H1 (cell line): ENCODE measurements around the gene SPTB. TPM values are rescaled to one million over a fixed set of nuclear protein-coding genes. Genes with fewer than 3 reads are reported as not detected.

ENCODE experiments used
- SAP30 ChIP-seq: fragments of 300-600 bp; sonication (generic); IDR thresholded peaks from 2 replicates; pipeline ENCODE4 v1.7.1; 2012; ENCODE audit warnings: low read length, moderate library complexity, mild to moderate bottlenecking, inconsistent platforms; ENCODE audit not compliant: insufficient read depth, insufficient replicate concordance
- SRF ChIP-seq: IDR thresholded peaks from 2 replicates; pipeline ENCODE4 v1.6.1; 2011; ENCODE audit warnings: mild to moderate bottlenecking, low read depth, low read length, moderate library complexity
- polyA plus RNA-seq, 7 experiments: library from polyadenylated mRNA; depleted of rRNA in 3 of 7; stranded (reverse) in 5 of 7; unstranded in 2 of 7; fragments of >200 nt in 5 of 7; fragments of 200-250 nt in 2 of 7; gene quantifications; 1 replicate in 5 of 7; 2 replicates in 1 of 7; 4 replicates in 1 of 7; pipeline versions ENCODE4 v1.2.1 to v1.2.3, GENCODE V29; 2011 to 2013; ENCODE audit warnings: missing spikeins in 2 of 7, mixed read lengths in 2 of 7
- total RNA-seq: library from RNA; stranded (reverse); fragmentation: NEBNext Ultra II Directional; extraction: Animal tissue kit (Norgen Biotek cat#: 25700); gene quantifications from 2 replicates; pipeline ENCODE4 v1.2.1, GENCODE V29; 2021
- TF ChIP-seq, protein P1 (sequence below): IDR thresholded peaks from 2 replicates; pipeline ENCODE4 v1.6.1; 2012; ENCODE audit warnings: inconsistent platforms

The SPTB gene
- total and polyA plus RNA-seq, 2 of the 8 experiments (the other 6 are each of a cell fraction or from before 2014, with no cell fraction given) = 0.30 to 2.4 TPM

DNA sequence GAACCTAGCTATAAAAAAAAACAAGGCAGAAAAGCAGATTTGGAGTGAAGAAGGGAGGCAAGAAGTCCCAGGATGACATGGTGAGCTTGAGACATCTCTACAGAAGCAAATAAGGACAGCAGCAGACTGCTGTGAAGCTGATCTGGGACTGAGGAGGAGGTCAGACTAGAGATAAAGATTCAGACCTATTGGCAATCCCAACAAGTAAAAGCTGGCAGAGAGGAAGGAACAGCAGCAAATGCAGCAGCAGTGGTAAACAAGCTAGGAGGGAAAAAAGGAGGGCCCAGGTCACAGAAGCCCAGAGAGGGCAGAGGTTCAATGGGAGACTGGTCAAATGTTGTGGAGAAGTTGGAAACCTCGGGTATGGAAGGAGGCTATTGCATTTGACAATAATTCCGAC is 11.3 kb downstream of the SPTB start (continued):
- TF ChIP-seq SRF (no peak), SAP30 (no peak)
- TF ChIP-seq, protein P1, sequence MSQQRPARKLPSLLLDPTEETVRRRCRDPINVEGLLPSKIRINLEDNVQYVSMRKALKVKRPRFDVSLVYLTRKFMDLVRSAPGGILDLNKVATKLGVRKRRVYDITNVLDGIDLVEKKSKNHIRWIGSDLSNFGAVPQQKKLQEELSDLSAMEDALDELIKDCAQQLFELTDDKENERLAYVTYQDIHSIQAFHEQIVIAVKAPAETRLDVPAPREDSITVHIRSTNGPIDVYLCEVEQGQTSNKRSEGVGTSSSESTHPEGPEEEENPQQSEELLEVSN = no peak
